CD4-positive, alpha-beta T cell (primary cell): Measurements from ENCODE around the gene RAET1G. TPM values are rescaled to one million over a fixed set of nuclear protein-coding genes. Genes with fewer than 3 reads are reported as not detected.
A peak's percentile ranks its signal among the peaks of the same experiment; 100 is the strongest.

Experiments
- ATAC-seq: fragments of 200-7000 bp; cut with Tn5 transposase; one replicate; pipeline ENCODE4 v1.10.0; 2022; ENCODE audit warnings: mild to moderate bottlenecking; ENCODE audit not compliant: poor library complexity
- CTCF ChIA-PET: fragments of 350-600 bp; sonication (Branson Sonifier 250); formaldehyde crosslinking; loops from one replicate; lab custom pipeline; 2021; ENCODE audit warnings: antibody characterized with exemption, inconsistent platforms; lab: Charles Lee
- POLR2A ChIA-PET: fragments of 350-600 bp; sonication (Branson Sonifier 250); formaldehyde crosslinking; loops from one replicate; lab custom pipeline; 2021; ENCODE audit warnings: antibody characterized with exemption, inconsistent platforms; lab: Charles Lee
- DNase-seq, 14 experiments: peaks; one replicate each; pipeline ENCODE4 v3.0.0-alpha.2; 2013 to 2020; ENCODE audit warnings: mixed read lengths in 2 of 14
- H3K27ac ChIP-seq, 2 donors: one replicate each; pipeline versions ENCODE4 v1.5.1 to v1.7.0; 2013; ENCODE audit warnings: low read length in 2 of 2, low read depth in 1 of 2, mild to moderate bottlenecking in 1 of 2
- H3K27me3 ChIP-seq, 2 experiments: 1 replicate in 1 of 2; 2 replicates in 1 of 2; pipeline versions ENCODE4 v1.6.1 to v1.7.0; 2013; ENCODE audit warnings: low read length in 2 of 2, control low read depth in 1 of 2, mild to moderate bottlenecking in 1 of 2, moderate library complexity in 1 of 2; ENCODE audit not compliant: insufficient read depth in 2 of 2, control insufficient read depth in 1 of 2
- H3K36me3 ChIP-seq: one replicate; pipeline ENCODE4 v1.6.1; 2013; ENCODE audit warnings: low read length, control low read depth; ENCODE audit not compliant: insufficient read depth
- H3K4me1 ChIP-seq: one replicate; pipeline ENCODE4 v1.6.1; 2013; ENCODE audit warnings: low read length, control low read depth; ENCODE audit not compliant: insufficient read depth
- H3K4me3 ChIP-seq: one replicate; pipeline ENCODE4 v1.5.1; 2013; ENCODE audit warnings: mild to moderate bottlenecking, low read length, moderate library complexity
- H3K9me3 ChIP-seq, 2 experiments: 1 replicate in 1 of 2; 2 replicates in 1 of 2; pipeline versions ENCODE4 v1.6.1 to v1.7.0; 2013; ENCODE audit warnings: low read length in 2 of 2, mild to moderate bottlenecking in 2 of 2, control low read depth in 1 of 2, moderate library complexity in 1 of 2; ENCODE audit not compliant: control insufficient read depth in 1 of 2, insufficient read depth in 1 of 2
- H3K27ac Mint-ChIP-seq: one replicate; pipeline ENCODE4 v1.8.0; 2020; ENCODE audit warnings: mixed read lengths
- H3K27me3 Mint-ChIP-seq: one replicate; pipeline ENCODE4 v1.8.0; 2021; ENCODE audit warnings: mixed read lengths
- H3K36me3 Mint-ChIP-seq: one replicate; pipeline ENCODE4 v1.8.0; 2021; ENCODE audit warnings: low read depth, mixed read lengths
- H3K4me1 Mint-ChIP-seq: one replicate; pipeline ENCODE4 v1.8.0; 2021; ENCODE audit warnings: low read depth, mixed read lengths
- H3K4me3 Mint-ChIP-seq: one replicate; pipeline ENCODE4 v1.8.0; 2020; ENCODE audit warnings: mild to moderate bottlenecking, mixed read lengths
- H3K9me3 Mint-ChIP-seq: one replicate; pipeline ENCODE4 v1.8.0; 2020; ENCODE audit warnings: mixed read lengths
- intact Hi-C, 2 experiments: fragments of 100-400 bp; cut with DNase I in 1 of 2; cut with micrococcal nuclease in 1 of 2; formaldehyde crosslinking; loops; one replicate each; pipeline versions ENCODE4 v1.15.1 to v1.9.0; 2023 to 2025; cut with DNase I, micrococcal nuclease
- total RNA-seq, 174 experiments: library from RNA in 2 of 174; stranded (reverse) in 2 of 174; gene quantifications; one replicate each; pipeline ENCODE4 v1.2.3 and lab custom pipeline; 2021 to 2026
- TF ChIP-seq, protein P1 (sequence below): fragments of 200-600 bp; IDR thresholded peaks from one replicate; pipeline ENCODE4 v1.8.0; 2022; ENCODE audit warnings: antibody characterized with exemption, mild to moderate bottlenecking

The RAET1G gene
- total RNA-seq, 2 experiments from 2014 or later: not detected

DNA sequence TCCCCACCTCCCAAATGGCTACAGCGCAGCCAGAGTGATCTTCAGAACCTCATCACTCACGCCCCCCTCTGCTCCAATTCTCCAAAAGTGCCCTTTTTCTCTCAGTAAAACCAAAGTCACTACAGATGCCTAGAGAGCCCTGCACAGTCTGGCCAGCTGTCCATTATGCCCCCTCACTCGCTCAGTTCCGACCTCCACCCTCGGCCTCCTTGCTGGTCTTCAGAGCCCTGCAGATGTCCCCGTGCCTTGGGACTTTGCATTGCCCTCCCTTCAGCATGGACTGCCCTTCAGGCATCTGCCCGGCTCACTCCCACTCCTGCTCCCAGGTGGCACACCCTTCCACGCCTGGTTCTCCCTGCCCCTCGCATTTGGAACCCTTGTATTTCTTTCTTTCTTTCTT is 24.0 kb downstream of the RAET1G start:
- intact Hi-C loops: no loop called here
- ATAC-seq: no peak
- CTCF ChIA-PET: no interaction called here
- Histone ChIP-seq H3K27me3 (no peaks in the 10 kb centered on the region), H3K4me1 (peaks cover 20% of the 10 kb centered on the region), H3K4me3 (no peak overlapping the region), H3K27ac (no peak overlapping the region), H3K36me3 (no peaks in the 10 kb centered on the region), H3K9me3 (no peaks in the 10 kb centered on the region)
- POLR2A ChIA-PET: no interaction called here
- TF ChIP-seq, protein P1, sequence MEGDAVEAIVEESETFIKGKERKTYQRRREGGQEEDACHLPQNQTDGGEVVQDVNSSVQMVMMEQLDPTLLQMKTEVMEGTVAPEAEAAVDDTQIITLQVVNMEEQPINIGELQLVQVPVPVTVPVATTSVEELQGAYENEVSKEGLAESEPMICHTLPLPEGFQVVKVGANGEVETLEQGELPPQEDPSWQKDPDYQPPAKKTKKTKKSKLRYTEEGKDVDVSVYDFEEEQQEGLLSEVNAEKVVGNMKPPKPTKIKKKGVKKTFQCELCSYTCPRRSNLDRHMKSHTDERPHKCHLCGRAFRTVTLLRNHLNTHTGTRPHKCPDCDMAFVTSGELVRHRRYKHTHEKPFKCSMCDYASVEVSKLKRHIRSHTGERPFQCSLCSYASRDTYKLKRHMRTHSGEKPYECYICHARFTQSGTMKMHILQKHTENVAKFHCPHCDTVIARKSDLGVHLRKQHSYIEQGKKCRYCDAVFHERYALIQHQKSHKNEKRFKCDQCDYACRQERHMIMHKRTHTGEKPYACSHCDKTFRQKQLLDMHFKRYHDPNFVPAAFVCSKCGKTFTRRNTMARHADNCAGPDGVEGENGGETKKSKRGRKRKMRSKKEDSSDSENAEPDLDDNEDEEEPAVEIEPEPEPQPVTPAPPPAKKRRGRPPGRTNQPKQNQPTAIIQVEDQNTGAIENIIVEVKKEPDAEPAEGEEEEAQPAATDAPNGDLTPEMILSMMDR: no peak
- peaks cover 10% of the 10 kb centered on the region for H3K27me3 Mint-ChIP-seq
- H3K4me3 Mint-ChIP-seq: no peak overlapping the region
- no peaks in the 10 kb centered on the region for H3K9me3 Mint-ChIP-seq
- DNase-seq: no peak
- H3K36me3 Mint-ChIP-seq: no peaks in the 10 kb centered on the region
- H3K27ac Mint-ChIP-seq: no peak overlapping the region
- H3K4me1 Mint-ChIP-seq: peaks cover 10% of the 10 kb centered on the region

GRCh38 chr6:149897855-149898744 is 24.8 kb downstream of the RAET1G start, which contains the start of gene RAET1E:
Gene RAET1E (minus strand): TSS chr6:149898113. CDS start chr6:149890901, 7,212 bp downstream.
- H3K9me3 ChIP-seq: no peaks in the 10 kb centered on the region
- ATAC-seq (no peak), DNase-seq (no peak)
- TF ChIP-seq, protein P1: no peak
- CTCF ChIA-PET: interaction anchor here (1.0 kb wide), 1 partner anchor 33 kb away, joined by 3 read pairs; no protein-coding TSS in a partner anchor
- Mint-ChIP-seq H3K27ac (no peak within 1 kb of the TSS), H3K27me3 (peaks cover 10% of the 10 kb centered on the region), H3K4me3 (no peak within 1 kb of the TSS), H3K4me1 (peaks cover 10% of the 10 kb centered on the region), H3K36me3 (no peaks in the 10 kb centered on the region), H3K9me3 (no peaks in the 10 kb centered on the region)
- H3K36me3 ChIP-seq: no peaks in the 10 kb centered on the region
- peaks cover 20% of the 10 kb centered on the region for H3K4me1 ChIP-seq
- POLR2A ChIA-PET: no interaction called here
- peak within 1 kb of the TSS; percentile 1 for H3K4me3 ChIP-seq
- intact Hi-C loops: no loop called here
- H3K27ac ChIP-seq: no peak within 1 kb of the TSS
- no peaks in the 10 kb centered on the region for H3K27me3 ChIP-seq

- Histone ChIP-seq H3K4me1 (peaks cover 20% of the 10 kb centered on the region), H3K36me3 (no peaks in the 10 kb centered on the region), H3K27ac (no peak overlapping the region), H3K4me3 (peak overlapping the region; percentile 1), H3K27me3 (no peaks in the 10 kb centered on the region), H3K9me3 (no peaks in the 10 kb centered on the region)
- H3K4me3 Mint-ChIP-seq: no peak overlapping the region
- no peak for ATAC-seq
- intact Hi-C loops: no loop called here
- peaks cover 8% of the 10 kb centered on the region for H3K27me3 Mint-ChIP-seq
- DNase-seq: peak in 1 of 14 experiments; percentile 18
- peaks cover 10% of the 10 kb centered on the region for H3K4me1 Mint-ChIP-seq
- H3K27ac Mint-ChIP-seq: no peak overlapping the region
- TF ChIP-seq, protein P1: no peak
- no peaks in the 10 kb centered on the region for H3K9me3 Mint-ChIP-seq
- no peaks in the 10 kb centered on the region for H3K36me3 Mint-ChIP-seq
- CTCF ChIA-PET: interaction anchor here (1.0 kb wide), 1 partner anchor 32 kb away, joined by 3 read pairs; no protein-coding TSS in a partner anchor
- POLR2A ChIA-PET: no interaction called here
Observed at GRCh38 chr6:149897015-149897697, 25.8 kb downstream of the RAET1G start.
